Adrenal gland (tissue), 5 donors: ENCODE results near the gene ITGA1.

ENCODE experiments used
- POLR2A ChIP-seq, 2 donors: fragments of 450-650 bp; IDR thresholded peaks; one replicate each; pipeline ENCODE4 v1.6.1; 2017; ENCODE audit warnings: antibody characterized with exemption in 2 of 2, mild to moderate bottlenecking in 2 of 2, moderate library complexity in 1 of 2
- TF ChIP-seq, protein P1 (sequence below), 6 experiments: fragments of 450-650 bp in 4 of 6; fragments of 200-600 bp in 2 of 6; sonication (generic) in 1 of 6; IDR thresholded peaks; 1 replicate in 5 of 6; 2 replicates in 1 of 6; pipeline versions ENCODE4 v1.5.1 to v1.8.0; 2016 to 2021; ENCODE audit warnings: antibody characterized with exemption in 6 of 6, mild to moderate bottlenecking in 2 of 6, moderate library complexity in 1 of 6
- donor health status: DM: no; HTN: no; CAD: no.

DNA sequence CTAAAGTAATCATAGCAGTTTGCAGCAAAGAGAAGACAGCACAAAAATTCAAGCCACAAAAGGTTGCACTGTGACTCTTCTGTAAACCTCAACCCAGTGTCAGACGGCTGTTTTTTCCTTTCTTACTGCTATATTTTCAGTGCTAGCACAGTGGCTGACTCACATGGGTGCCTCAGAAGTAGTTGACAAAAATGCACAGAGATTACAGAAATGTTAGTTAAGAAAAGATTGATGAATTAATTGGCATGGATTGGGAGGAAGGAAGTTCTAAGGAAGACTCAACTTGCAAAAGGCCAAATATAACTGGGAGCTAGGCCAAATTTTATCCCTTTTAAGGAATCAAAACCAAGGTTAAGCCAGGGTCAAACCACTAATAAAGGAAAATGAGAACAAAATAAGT lies 43.7 kb upstream of the ITGA1 start:
- no peak for TF ChIP-seq POLR2A (IDR thresholded peaks at IDR 0.05)
- TF ChIP-seq, protein P1, sequence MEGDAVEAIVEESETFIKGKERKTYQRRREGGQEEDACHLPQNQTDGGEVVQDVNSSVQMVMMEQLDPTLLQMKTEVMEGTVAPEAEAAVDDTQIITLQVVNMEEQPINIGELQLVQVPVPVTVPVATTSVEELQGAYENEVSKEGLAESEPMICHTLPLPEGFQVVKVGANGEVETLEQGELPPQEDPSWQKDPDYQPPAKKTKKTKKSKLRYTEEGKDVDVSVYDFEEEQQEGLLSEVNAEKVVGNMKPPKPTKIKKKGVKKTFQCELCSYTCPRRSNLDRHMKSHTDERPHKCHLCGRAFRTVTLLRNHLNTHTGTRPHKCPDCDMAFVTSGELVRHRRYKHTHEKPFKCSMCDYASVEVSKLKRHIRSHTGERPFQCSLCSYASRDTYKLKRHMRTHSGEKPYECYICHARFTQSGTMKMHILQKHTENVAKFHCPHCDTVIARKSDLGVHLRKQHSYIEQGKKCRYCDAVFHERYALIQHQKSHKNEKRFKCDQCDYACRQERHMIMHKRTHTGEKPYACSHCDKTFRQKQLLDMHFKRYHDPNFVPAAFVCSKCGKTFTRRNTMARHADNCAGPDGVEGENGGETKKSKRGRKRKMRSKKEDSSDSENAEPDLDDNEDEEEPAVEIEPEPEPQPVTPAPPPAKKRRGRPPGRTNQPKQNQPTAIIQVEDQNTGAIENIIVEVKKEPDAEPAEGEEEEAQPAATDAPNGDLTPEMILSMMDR (IDR thresholded peaks at IDR 0.05), result no peak
